CD4-positive, alpha-beta T cell treated with Interleukin-17A for 1 hour (primary cell): ENCODE data around the gene SEPTIN1.
A peak's percentile ranks its signal among the peaks of the same experiment; 100 is the strongest.

Experiments
- DNase-seq: peaks from one replicate; pipeline ENCODE4 v3.0.0-alpha.2; 2020

Gene SEPTIN1, protein sequence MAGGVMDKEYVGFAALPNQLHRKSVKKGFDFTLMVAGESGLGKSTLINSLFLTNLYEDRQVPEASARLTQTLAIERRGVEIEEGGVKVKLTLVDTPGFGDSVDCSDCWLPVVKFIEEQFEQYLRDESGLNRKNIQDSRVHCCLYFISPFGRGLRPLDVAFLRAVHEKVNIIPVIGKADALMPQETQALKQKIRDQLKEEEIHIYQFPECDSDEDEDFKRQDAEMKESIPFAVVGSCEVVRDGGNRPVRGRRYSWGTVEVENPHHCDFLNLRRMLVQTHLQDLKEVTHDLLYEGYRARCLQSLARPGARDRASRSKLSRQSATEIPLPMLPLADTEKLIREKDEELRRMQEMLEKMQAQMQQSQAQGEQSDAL

DNA sequence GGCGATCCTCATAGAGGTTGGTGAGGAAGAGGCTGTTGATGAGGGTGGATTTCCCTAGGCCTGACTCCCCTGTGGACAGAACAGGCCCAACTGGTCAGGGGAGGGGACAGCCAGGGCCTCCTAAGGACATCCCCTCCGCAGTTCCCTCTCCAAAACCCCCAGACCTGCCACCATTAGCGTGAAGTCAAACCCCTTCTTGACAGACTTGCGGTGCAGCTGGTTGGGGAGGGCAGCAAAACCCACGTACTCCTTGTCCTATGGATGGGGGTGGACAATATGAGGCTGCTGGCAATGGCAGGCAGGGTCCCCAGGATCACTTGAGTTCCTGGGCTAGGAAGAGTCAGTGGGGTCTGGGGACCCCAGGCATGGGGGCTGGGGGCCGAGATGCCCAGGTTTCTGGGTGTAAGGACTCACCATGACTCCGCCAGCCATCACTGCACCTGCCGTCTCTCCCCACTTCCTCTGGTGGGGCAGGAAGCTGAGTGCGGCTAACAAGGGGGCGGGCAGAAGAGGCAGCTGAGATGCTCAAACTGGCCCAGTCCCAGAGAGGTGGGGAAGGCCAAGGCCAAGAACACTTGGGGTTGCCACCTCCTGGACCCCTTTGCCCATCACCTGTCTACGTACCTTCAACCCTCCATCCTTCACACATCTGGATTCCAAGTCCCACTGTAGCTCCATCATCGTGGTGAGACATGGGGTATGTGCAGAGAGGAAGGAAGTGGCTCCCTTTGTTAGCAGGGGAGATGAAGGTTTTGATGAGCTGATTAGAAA is at the start of gene SEPTIN1:
Gene SEPTIN1, minus strand, starts transcription at position 451 of the 771 bp plus-strand sequence. Its CDS starts 19 bp downstream, at position 432.
- peak; percentile 84 for DNase-seq

DNA sequence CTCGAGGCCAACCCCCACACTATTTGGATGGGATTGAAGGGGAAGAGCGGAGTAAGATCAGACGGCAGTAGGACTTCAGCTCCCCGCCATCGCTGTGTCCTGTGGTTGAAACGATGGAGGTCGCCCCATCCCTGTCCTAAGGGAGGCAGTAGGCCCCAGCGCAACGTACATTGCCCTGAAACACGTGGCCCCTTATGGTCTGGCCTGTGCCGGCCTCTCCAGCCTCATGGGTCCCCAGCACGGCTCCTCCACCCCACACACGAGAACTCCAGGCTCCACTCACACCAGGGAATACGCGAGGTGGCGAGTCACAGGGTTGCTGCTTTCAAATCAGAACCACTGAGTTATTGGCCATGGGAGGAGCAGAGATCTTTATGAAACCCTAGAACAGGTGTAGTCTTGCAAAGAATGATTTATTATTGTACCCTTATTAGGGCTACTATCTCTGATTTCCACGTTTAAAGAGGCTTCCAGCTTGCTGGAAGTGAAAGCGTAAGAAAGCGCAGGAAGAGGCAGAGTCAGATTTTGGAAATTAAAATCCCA is 48.1 kb upstream of the SEPTIN1 start:
- DNase-seq: no peak

DNA sequence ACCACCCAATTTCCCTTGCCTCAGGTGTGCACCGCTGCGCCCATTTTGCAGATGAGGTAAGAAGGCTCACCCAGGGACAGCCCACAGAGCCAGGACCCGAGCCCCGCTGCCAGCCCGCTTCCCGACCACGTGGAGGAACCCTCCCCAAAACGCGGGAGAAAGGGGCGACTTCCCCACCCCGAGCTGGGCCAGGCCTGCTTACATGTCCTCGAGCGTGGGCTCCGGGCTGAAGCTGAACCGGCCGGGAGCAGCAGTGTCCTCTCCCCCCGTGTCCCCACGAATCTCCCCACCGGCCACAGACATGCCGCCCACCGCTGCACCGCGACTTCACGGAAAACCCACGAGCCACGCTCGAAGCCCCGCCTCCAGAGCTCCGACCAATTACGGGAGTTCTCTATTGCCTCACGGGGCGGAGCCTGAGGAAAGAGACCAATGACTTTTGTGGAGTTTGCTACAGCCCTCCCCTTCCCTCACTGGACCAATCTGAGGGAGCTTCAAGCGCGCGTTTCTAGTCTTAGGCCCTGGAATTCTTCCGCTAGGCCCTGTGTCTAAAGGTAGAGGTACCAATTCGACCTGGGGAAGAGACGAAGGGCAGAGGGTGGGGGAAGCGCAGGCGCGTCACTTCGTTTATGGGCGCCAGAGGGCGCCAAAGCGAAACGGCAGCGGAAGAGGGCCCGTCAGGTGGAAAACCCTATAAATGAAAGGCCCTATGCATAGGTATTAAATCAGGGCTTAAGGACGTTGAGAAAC is 47.5 kb upstream of the SEPTIN1 start, which contains the start of gene DCTPP1:
Gene DCTPP1, minus strand, starts transcription at position 353 of the 750 bp plus-strand sequence. Its CDS starts 50 bp downstream, at position 303.
- DNase-seq: peak; percentile 99

DNA sequence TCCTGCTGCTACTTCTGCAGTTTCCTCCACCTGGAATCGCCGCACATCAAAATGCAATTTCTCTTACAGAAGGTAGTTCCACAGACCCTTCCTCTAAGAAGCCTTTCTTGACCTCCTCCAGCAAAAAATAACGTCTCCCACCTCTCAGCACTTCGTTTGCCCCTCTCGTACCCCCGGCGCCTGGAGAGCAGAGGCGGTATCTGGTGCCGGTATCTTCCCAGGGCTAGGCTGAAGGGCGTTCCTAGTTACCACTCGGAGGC is 47.0 kb upstream of the SEPTIN1 start:
- DNase-seq: no peak

DNA sequence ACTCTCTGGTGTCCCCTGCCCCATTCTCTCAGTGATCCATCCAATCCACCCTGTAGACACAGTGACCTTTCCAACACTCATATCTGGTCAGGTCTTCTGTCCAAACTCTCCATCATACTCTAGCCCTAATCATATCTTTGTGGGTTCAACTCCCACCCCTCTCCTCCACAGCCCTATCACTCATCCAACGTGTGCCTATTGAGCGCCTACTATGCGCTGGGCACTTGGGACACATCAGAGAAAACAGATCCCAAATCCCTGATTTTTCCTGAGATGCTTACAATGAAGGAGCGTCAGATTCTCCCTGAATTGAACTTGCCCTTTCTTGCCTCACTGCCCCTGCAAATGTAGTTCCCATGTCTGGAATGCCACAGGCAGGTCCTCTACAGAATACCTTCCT is 45.7 kb upstream of the SEPTIN1 start:
- DNase-seq: no peak

DNA sequence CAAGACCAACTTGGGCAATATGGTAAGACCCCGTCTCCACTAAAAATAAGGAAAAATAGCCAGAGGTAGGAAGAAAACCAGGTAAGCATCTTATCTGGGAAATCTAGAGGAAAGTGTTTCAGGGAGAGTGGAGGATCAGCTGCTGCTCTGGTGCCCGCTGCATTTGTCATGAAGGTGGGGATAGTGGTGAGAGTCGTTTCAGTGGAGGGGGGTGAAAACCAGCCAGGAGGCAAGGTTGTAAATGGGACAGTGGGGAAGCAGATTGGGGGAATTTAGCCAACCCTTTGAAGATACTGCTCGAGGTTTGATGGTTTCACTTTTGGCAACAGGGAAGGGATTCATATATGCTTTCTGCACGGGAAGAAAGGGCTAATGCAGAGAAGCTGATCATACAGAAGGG is 38.6 kb upstream of the SEPTIN1 start:
- no peak for DNase-seq

DNA sequence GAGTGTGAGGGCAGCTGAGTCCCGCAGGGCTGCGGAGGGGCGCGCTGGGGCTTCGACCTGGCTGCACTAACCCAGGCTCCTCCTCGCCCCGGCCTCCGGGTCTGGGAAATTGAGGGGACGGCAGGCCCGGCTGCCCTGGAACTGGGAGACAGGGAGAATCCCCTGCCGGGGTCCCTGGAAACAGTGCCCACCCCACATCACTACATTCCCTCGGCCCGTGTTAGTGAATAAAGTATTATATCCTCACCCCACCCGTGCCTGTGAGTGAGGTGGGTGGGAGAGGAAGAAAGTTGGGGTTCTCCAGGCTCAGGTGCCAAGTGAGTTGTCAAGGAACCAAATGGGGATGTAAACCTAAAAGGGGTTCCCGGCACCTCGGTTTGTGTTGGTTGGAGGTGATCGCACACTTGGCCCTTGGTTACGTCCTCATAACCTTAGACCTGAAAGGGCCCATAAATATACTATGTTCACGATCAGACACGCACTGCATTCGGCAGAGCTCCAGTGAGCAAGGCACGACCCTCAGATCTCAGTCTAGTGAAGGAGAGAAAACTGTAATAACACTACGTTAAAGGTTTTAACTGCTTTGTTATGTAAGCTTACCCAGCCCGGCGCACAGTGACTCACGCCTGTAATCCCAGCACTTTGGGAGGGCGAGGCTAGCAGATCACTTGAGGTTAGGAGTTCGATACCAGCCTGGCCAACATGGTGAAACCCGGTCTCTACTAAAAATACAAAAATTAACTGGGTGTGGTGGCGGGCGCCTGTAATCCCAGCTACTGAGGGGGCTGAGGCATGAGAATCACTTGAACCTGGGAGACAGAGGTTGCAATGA is 36.2 kb upstream of the SEPTIN1 start:
- no peak for DNase-seq

DNA sequence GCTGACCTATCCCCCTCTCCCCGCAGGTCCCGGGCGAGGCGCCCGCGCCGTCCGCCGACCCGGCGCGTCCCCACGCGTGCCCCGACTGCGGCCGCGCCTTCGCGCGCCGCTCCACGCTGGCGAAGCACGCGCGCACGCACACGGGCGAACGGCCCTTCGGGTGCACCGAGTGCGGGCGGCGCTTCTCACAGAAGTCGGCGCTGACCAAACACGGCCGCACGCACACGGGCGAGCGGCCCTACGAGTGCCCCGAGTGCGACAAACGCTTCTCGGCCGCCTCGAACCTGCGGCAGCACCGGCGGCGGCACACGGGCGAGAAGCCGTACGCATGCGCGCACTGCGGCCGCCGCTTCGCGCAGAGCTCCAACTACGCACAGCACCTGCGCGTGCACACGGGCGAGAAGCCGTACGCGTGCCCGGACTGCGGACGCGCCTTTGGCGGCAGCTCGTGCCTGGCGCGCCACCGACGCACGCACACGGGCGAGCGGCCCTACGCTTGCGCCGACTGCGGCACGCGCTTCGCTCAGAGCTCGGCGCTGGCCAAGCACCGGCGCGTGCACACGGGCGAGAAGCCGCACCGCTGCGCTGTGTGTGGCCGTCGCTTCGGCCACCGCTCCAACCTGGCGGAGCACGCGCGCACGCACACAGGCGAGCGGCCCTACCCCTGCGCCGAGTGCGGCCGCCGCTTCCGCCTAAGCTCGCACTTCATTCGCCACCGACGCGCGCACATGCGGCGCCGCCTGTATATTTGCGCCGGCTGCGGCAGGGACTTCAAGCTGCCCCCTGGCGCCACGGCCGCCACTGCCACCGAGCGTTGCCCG is 35.4 kb upstream of the SEPTIN1 start:
- DNase-seq: peak; percentile 91

DNA sequence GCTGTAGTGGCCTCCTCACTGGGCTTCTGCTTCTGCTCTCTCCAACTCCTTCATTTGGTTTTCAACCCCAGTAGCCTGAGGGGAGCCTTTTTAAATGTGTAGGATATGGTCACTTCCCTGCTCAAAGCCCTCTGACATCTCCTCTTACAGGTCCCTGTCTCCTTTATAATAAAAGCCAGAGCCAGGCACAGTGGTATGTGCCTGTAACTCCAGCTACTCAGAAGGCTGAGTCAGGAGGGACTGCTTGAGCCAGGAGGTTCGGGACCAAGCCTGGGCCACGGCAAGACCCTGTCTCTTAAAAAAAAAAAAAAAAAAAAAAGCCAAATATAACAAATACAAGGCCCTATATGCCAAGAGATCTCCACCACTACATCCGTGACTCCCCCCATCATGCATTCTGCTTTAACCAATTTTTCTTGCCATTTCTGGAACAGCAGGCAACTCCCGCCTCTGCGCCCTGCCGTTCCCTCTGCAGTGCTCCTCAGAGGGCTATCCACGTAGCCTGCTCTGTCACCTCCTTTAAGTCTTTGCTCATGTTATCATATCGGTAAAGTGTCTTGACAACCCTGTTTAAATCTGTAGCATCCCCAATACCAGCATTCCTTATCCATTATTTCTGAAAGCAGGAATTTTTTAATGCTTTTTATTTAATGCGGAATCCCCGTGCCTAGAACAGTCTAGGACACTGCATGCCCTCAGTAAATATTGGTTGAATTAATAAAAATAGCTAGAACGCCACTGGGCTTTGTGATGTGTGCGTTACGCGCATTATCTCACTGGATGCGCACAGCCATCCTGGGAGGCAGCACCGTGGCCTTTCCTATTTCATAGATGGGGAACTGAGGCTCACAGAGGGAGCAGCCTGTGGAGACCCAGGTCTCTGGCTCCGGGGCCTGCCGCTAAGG is 34.5 kb upstream of the SEPTIN1 start:
- no peak for DNase-seq

DNA sequence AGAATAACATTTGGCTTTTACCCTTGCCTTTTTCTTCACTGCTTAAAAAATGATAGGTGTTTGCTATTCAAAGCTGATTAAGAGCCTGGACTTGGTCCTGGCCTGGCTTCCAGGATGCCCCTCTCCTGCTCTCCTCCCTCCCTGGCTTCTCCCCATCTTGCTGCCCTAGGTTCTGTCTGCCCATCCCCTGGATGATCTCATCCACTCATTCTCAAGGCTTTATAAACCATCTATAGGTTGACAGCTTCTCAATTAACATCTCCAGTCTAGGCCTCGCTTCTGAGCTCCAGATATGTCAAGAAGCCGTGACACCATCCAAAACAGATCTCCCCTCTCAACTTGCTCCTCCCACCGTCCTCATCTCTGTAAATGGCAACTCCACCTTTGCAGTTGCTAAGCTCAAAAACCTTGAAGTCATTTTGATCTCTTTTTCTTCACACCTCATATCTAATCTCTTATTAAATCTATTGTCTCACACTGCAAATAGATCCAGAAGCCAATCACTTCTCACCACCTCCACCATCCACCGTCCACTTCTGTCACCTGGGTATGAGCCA is 33.8 kb upstream of the SEPTIN1 start:
- no peak for DNase-seq

DNA sequence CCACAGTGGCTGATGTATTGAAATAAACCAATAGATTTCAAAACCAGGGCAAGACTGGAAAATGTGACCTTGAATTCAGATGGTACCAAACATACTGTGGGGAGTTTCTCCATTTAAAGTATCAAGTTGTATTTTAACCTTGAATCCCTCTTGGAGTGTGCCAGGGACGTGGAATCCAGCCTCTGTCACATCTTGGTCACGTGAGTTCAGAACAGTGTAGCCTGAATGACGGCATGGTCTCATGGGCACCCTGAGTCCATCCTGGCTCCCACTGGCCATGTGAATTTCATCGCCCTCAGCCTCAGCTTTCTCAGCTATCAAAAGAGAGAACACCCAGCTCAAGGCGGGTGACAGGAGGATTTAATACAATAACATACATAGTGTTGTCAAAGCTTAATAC is 31.8 kb upstream of the SEPTIN1 start:
- DNase-seq: no peak

DNA sequence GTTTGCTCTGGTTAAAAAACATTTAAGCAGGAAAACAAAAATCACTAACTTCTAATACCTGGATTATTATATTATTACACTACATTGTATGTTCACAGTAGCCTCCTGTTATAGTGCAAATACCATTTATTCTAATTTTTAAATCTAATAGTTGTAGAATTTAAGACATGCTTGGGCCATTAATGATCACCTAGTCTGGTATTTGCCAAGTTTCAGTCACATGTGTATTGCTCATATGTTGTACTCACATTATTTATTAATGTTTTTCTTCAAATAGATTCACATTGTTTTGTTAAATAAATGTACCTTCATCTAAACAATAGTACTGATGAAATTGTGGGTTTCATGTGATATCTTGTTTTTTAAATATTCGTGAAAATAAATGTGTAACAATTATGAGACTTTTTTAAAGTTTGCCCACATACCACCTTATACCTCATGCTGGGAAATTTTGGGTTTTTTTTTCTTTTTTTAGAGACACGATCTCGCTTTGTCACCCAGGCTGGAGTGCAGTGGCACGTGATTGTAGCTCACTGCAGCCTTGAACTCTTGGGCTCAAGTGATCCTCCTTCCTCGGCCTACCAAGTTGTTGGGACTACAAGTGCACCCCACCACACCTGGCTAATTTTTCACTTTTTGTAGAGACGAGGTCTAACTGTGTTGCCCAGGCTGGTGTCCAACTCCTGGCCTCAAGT is 30.9 kb upstream of the SEPTIN1 start:
- DNase-seq: no peak

DNA sequence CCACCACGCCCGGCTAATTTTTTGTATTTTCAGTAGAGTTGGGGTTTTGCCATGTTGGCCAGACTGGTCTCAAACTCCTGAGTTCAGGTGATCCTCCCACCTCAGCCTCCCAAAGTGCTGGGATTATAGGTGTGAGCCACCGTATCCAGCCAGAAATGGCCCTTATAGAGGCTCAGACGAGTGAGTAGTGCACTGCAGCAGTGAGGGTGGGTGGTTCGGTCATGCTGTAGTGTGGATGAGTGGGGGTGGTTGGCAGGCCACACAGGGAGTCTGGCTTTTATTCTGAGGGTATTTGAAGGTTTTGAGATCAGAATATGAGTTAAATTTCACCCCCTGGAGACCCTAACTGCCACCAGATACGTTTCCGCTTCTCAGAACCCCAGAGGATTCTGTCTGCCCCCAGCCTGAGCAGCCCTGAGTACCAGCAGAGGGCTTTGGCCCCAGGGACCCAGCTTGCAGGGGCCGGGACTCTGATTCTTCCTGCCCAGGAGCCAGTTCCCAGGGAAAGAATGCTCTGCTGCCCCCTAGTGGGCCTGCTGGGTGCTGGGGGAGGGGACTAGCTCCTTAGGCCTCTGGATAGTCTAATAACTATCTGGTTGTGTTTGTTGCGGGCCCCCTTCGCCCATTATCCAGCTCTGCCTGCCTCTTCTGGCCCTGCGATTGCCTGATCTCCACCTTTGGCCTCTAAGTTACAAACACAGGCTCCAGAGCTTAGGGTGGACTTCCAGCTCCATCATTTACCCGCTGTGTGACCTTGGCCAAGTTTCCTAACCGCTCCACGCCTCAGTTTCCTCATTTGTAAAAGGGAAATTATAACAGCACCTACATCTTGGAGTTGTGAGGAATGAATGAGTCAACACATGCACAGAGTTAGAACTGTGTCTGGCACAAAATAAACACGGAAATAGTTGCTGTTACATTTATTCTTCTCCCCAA is 27.0 kb upstream of the SEPTIN1 start:
- DNase-seq: peak; percentile 94

DNA sequence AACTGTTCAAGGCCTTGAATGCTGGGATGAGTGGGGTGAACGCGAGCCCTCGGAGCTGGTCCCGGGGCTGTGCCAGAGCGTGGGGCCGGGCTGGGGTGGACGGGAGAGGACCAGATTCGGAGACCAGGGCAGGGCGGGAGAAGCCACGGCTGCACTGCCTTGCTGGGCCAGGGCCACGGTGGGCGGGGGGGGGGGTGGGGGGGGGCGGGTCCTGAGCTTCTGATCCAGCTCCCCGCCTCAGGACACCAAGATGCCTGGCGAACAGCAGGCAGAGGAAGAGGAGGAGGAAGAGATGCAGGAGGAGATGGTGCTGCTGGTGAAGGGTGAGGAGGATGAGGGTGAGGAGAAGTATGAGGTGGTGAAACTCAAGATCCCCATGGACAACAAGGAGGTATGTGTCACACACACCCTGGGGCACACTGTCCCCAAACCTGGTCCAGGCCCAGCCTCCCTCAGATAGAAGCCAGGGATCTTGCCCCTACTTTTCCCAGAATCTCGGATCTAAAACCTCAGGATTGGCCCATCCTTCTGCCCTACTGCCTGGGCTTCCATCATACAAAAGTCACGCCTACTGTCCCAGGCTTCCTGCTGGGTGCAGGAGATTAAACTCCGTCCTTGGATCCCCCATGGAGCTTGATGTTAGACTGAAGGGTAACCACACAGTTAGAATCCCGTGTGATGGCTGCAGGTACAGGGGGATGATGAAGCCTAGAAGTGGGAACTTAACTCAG is 25.6 kb upstream of the SEPTIN1 start:
- no peak for DNase-seq

DNA sequence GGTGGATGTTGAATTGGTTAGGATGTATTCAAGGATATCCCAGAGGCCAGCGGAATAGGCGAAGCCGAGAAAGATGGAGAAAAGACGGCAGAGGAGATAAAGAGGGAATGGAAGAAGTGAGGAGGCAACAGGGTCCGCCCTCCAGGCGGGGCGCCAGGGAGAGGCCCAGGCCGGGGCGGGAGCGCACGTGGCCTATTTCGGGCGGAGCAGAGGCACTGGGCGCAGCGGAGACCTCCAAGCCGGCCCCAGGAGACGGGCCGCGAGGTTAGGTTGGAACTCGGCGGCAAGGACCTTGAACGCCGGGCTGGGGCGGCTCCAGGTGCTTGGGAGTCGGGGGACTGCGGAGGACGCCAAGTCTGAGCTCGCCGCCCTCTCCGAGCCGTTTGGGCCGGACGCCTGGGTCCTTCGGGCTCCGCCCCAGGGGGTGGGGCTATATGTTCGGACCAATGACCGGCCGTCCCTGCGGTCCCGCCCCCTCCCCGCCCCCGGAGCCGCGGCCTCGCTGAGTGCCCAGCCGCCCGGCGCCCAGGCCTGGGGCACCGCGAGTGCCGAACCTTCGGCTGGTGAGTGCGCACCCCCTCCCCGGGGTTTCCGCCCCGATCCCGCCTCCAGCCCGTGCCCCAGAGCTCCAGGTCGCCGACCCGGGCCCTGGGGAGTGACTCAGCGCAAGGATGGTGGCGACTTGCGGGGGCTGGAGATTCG is 24.9 kb upstream of the SEPTIN1 start, which contains the start of gene ZNF771:
Gene ZNF771, plus strand, starts transcription at position 505 of the 702 bp plus-strand sequence. CDS start 448 bp downstream, outside the sequence.
- peak; percentile 91 for DNase-seq

DNA sequence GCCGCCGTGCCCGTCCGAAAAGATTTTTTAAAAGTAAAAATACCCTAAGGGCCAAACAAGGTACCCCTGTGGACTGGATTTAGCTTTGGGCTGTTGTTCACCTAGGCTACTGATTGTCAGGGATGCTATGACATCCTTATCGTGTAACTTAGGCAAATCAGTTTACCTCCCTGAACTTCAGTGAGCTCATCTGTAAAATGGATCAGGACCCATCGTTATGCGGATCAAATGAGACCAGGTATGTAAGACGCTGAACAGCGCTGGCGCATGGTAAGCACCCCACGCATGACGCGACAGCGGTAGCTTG is 24.4 kb upstream of the SEPTIN1 start:
- no peak for DNase-seq
